Lung (tissue), 12 donors: ENCODE results near the gene TRIM10. TPM values are rescaled to one million over a fixed set of nuclear protein-coding genes. Genes with fewer than 3 reads are reported as not detected.

Experiments
- ATAC-seq: fragments of 200-7000 bp; cut with Tn5 transposase; one replicate; pipeline ENCODE4 v1.9.1; 2020; ENCODE audit warnings: moderate number of reproducible peaks; ENCODE audit not compliant: insufficient read depth, low FRiP score
- DNase-seq, 3 donors: peaks; one replicate each; pipeline ENCODE4 v3.0.0-alpha.2; 2013 to 2017
- H3K27ac ChIP-seq, 2 donors: one replicate each; pipeline ENCODE4 v1.5.1; 2013; ENCODE audit warnings: mild to moderate bottlenecking in 2 of 2, moderate library complexity in 2 of 2, control low read depth in 1 of 2, inconsistent platforms in 1 of 2, low read depth in 1 of 2, low read length in 1 of 2
- H3K27me3 ChIP-seq, 3 donors: one replicate each; pipeline ENCODE4 v1.5.1; 2013; ENCODE audit warnings: low read length in 2 of 3; ENCODE audit not compliant: control insufficient read depth in 3 of 3, insufficient read depth in 3 of 3
- H3K36me3 ChIP-seq, 4 donors: one replicate each; pipeline ENCODE4 v1.5.1; 2013; ENCODE audit warnings: low read length in 4 of 4, mild to moderate bottlenecking in 1 of 4, moderate library complexity in 1 of 4; ENCODE audit not compliant: control insufficient read depth in 4 of 4, insufficient read depth in 4 of 4
- H3K4me1 ChIP-seq, 5 donors: one replicate each; pipeline ENCODE4 v1.5.1; 2013; ENCODE audit warnings: low read length in 5 of 5, mild to moderate bottlenecking in 2 of 5, moderate library complexity in 1 of 5; ENCODE audit not compliant: control insufficient read depth in 5 of 5, insufficient read depth in 5 of 5
- H3K4me3 ChIP-seq: one replicate; pipeline ENCODE4 v1.5.1; 2013; ENCODE audit warnings: mild to moderate bottlenecking, control low read depth, moderate library complexity
- H3K9ac ChIP-seq, 2 donors: one replicate each; pipeline ENCODE4 v1.5.1; 2013; ENCODE audit warnings: low read length in 2 of 2, control low read depth in 1 of 2; ENCODE audit not compliant: insufficient read depth in 1 of 2
- H3K9me3 ChIP-seq, 4 donors: one replicate each; pipeline ENCODE4 v1.5.1; 2013; ENCODE audit warnings: low read length in 3 of 4, mild to moderate bottlenecking in 1 of 4, moderate library complexity in 1 of 4; ENCODE audit not compliant: control insufficient read depth in 4 of 4, insufficient read depth in 3 of 4
- WGBS, 2 donors: extraction: QIAGEN DNeasy Blood & Tissue Kit; methylation state at CpG; one replicate each; pipeline ENCODE4 v1.1.7; 2013; 5-methylcytosine and 5-hydroxymethylcytosine counted together
- polyA plus RNA-seq, 2 donors: library from polyadenylated mRNA; stranded (reverse); fragments of 200-250 nt; gene quantifications; one replicate each; pipeline ENCODE4 v1.2.1, GENCODE V29; 2013
- total RNA-seq, 2 donors: library from RNA; depleted of rRNA in 1 of 2; stranded (reverse); fragments of >200 nt in 1 of 2; gene quantifications; one replicate each; pipeline ENCODE4 v1.2.1, GENCODE V29; 2014 to 2021
- TF ChIP-seq, protein P1 (sequence below): IDR thresholded peaks from 2 replicates; pipeline ENCODE4 v1.5.1; 2012; ENCODE audit warnings: mild to moderate bottlenecking; ENCODE audit errors: control extremely low read depth, extremely low read depth
- donor health status: control.
- donor health status: control.
- donor health status: Bipolar disorder and iron deficiency.
- donor health status: healthy.
- donor health status: DM: yes; HTN: yes; CAD: no.

Gene TRIM10
- total and polyA plus RNA-seq, 4 donors = 0.06 to 1.8 (median 0.09) TPM

DNA sequence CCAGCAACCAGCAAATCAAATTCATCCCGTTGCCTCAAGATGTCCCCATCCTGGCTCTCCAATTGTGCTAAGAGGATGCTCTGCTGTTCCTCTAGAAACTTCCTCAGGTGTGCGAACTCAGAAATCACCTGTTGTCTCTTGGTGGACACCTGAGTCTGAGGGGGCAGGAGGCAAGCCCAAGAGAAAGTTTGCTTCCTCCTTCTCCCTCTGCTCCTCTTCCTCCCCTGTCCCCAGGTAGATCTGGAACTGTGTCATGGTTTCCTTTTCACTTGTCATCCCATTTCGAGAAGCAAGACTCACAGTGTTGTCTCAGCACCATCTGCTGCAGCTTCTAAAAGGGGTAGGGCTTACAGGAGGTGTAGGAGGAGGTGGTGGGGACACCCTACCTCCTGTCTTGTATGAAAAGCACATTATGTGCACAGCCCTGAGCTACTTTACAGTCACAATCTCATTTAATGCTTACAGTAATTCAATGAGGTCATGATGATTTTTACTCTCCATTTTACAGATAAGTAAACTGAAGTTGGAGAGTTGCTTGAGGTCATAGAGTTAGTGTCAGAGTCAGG is 2.5 kb downstream of the TRIM10 start:
- 74 to 81% methylated on average over 3 of the region's 3 CpGs for WGBS, 2 donors
- H3K27me3 ChIP-seq = peaks cover 0 to 43% (median 0%) of the 10 kb centered on the region in 3 donors
- ATAC-seq = no peak
- no peak overlapping the region for H3K9ac ChIP-seq
- DNase-seq = no peak
- H3K4me1 ChIP-seq = peaks cover 0 to 3% (median 0%) of the 10 kb centered on the region in 5 donors
- no peaks in the 10 kb centered on the region for H3K36me3 ChIP-seq
- no peak overlapping the region for H3K4me3 ChIP-seq
- no peaks in the 10 kb centered on the region for H3K9me3 ChIP-seq
- no peak overlapping the region for H3K27ac ChIP-seq
- TF ChIP-seq, protein P1, sequence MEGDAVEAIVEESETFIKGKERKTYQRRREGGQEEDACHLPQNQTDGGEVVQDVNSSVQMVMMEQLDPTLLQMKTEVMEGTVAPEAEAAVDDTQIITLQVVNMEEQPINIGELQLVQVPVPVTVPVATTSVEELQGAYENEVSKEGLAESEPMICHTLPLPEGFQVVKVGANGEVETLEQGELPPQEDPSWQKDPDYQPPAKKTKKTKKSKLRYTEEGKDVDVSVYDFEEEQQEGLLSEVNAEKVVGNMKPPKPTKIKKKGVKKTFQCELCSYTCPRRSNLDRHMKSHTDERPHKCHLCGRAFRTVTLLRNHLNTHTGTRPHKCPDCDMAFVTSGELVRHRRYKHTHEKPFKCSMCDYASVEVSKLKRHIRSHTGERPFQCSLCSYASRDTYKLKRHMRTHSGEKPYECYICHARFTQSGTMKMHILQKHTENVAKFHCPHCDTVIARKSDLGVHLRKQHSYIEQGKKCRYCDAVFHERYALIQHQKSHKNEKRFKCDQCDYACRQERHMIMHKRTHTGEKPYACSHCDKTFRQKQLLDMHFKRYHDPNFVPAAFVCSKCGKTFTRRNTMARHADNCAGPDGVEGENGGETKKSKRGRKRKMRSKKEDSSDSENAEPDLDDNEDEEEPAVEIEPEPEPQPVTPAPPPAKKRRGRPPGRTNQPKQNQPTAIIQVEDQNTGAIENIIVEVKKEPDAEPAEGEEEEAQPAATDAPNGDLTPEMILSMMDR = no peak

DNA sequence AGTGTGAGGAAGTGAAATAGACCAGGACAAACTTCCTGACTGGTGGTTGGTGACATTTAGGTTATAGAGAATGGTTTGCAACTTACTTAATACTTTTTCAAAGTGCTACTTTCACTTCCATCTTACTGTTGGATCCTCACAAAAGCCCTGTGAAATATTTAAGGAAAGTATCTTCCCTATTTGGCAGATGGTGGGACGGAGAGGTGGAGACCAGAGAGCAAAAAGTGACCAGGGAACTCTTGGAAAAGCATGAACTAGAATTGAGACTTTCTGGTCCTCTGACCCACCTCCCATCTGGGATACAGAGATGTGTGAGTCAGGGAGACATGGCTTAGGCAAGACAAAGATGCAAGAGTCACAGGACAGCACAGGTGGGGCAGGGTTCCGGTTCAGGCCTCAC is 3.0 kb downstream of the TRIM10 start:
- WGBS, 2 donors = 73 to 92% methylated on average over 2 of the region's 2 CpGs
- TF ChIP-seq, protein P1 = no peak

DNA sequence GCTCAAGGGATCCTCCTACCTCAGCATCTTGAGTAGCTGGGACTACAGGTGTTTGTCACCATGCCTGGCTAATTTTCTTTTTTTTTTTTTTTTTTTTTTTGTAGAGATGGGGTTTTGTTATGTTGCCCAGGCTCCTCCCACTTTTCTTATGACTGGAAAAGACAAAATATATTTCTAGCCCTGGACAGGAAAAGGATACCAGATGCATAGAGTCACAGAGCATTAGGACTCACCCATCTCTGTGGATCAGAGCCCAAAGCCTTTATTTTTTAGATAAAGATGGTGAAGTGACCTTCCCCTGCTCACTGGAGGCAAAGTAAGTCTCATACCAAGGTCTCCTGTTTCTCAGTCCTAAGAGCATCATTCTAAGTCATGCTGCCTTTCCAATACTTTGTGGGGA is 3.4 kb downstream of the TRIM10 start:
- H3K9ac ChIP-seq = no peak overlapping the region
- H3K36me3 ChIP-seq = no peaks in the 10 kb centered on the region
- H3K4me3 ChIP-seq = no peak overlapping the region
- no peak for ATAC-seq
- H3K27me3 ChIP-seq = peaks cover 0 to 43% (median 0%) of the 10 kb centered on the region in 3 donors
- H3K9me3 ChIP-seq = no peaks in the 10 kb centered on the region
- peaks cover 0 to 3% (median 0%) of the 10 kb centered on the region in 5 donors for H3K4me1 ChIP-seq
- no peak for DNase-seq
- TF ChIP-seq, protein P1 = no peak
- no peak overlapping the region for H3K27ac ChIP-seq

More for the DNA sequence above, 3.0 kb downstream of the TRIM10 start:
- DNase-seq (no peak), ATAC-seq (no peak)
- Histone ChIP-seq H3K4me3 (no peak overlapping the region), H3K27me3 (peaks cover 0 to 43% (median 0%) of the 10 kb centered on the region in 3 donors), H3K4me1 (peaks cover 0 to 3% (median 0%) of the 10 kb centered on the region in 5 donors), H3K9me3 (no peaks in the 10 kb centered on the region), H3K9ac (no peak overlapping the region), H3K27ac (no peak overlapping the region), H3K36me3 (no peaks in the 10 kb centered on the region)

DNA sequence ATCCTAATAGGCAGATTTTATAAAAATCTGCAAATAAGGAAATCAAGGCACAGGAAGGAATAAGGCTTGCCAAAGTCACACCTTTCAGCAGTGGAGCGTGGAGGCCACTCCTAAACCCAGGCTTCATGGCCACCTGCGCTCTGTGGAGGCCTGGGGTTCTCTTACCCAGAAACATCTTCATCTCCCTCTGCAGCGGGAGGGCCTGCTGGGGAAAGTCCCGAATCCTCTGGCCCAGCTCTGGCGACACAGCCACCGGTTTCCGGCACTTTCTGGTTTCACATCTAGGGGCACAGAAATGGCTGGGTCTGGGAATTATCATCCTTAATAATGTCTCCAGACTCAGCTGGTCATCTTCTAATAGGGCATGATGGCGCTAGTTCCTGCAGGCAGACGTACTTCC is 4.2 kb downstream of the TRIM10 start:
- TF ChIP-seq, protein P1 = no peak
- ATAC-seq (no peak), DNase-seq (no peak)
- Histone ChIP-seq H3K27me3 (peaks cover 0 to 43% (median 0%) of the 10 kb centered on the region in 3 donors), H3K9ac (no peak overlapping the region), H3K27ac (no peak overlapping the region), H3K9me3 (no peaks in the 10 kb centered on the region), H3K36me3 (no peaks in the 10 kb centered on the region), H3K4me1 (peaks cover 0 to 3% (median 0%) of the 10 kb centered on the region in 5 donors), H3K4me3 (no peak overlapping the region)
- 80 to 96% methylated on average over 9 of the region's 9 CpGs for whole genome bisulfite sequencing, 2 donors
